SK-N-SH (cell line): ENCODE data around the gene HSD11B1L.

Source experiments
- CHD2 ChIP-seq: fragments of 150-350 bp; IDR thresholded peaks from 2 replicates; pipeline ENCODE4 v1.6.1; 2018; ENCODE audit warnings: low read length; ENCODE audit not compliant: partially characterized antibody
- MXI1 ChIP-seq: IDR thresholded peaks from 2 replicates; pipeline ENCODE4 v1.6.1; 2012; ENCODE audit warnings: mild to moderate bottlenecking, low read depth, low read length, improper control_type of control experiment
- RCOR1 ChIP-seq: fragments of 150-350 bp; IDR thresholded peaks from 2 replicates; pipeline ENCODE4 v1.6.1; 2017; ENCODE audit warnings: antibody characterized with exemption, low read length
- RFX5 ChIP-seq: IDR thresholded peaks from 2 replicates; pipeline ENCODE4 v1.6.1; 2012; ENCODE audit warnings: mild to moderate bottlenecking, improper control_type of control experiment, low read length
- TAF1 ChIP-seq: IDR thresholded peaks from 2 replicates; pipeline ENCODE4 v1.6.1; 2012; ENCODE audit warnings: low read depth, mild to moderate bottlenecking, low read length, moderate library complexity, borderline replicate concordance
- TF ChIP-seq, protein P1 (sequence below): fragments of 200-600 bp; sonication (generic); IDR thresholded peaks from 2 replicates; pipeline ENCODE4 v1.6.1; 2017; ENCODE audit warnings: antibody characterized with exemption, mild to moderate bottlenecking, moderate library complexity
- TF ChIP-seq, protein P2 (sequence below): IDR thresholded peaks from 2 replicates; pipeline ENCODE4 v1.6.1; 2012; ENCODE audit warnings: mild to moderate bottlenecking, low read depth, low read length, moderate library complexity
- TF ChIP-seq, protein P3 (sequence below): IDR thresholded peaks from 2 replicates; pipeline ENCODE4; 2012
- TF ChIP-seq, protein P4 (sequence below): IDR thresholded peaks from 2 replicates; pipeline ENCODE4 v1.4.0; 2012; ENCODE audit warnings: low read depth

DNA sequence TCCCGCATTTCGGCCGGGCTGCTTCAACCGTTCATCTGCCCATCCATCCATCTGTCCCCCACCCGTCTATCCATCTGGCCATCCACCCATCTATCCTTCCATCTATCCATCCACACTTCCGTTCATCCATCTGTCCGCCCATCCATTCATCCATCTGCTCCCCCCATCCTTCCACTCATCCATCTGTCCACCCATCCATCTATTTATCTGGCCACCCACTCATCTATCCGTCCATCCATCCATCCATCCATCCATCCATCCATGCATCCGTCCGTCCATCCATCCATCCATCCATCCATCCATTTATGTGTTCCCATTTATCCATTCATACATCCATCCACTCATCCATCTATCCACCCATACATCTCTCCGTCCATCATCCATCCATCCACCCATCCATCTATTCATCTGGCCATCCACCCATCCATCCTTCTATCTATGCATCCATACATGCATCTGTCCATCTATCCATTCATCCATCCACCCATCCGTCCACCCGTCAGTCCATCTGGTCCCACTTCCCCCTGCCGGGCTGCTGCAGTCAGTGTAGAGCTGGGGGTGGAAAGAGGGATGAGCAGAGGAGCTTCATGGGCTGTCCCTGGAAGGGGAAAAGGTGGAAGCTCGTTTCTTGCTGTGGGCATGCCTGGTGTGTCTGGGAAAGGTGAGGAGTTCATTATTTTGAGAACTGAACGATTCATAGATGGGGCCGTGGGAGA is 722 bp downstream of the HSD11B1L start:
- no peak for TF ChIP-seq RCOR1
- TF ChIP-seq CHD2: no peak
- TF ChIP-seq, protein P1, sequence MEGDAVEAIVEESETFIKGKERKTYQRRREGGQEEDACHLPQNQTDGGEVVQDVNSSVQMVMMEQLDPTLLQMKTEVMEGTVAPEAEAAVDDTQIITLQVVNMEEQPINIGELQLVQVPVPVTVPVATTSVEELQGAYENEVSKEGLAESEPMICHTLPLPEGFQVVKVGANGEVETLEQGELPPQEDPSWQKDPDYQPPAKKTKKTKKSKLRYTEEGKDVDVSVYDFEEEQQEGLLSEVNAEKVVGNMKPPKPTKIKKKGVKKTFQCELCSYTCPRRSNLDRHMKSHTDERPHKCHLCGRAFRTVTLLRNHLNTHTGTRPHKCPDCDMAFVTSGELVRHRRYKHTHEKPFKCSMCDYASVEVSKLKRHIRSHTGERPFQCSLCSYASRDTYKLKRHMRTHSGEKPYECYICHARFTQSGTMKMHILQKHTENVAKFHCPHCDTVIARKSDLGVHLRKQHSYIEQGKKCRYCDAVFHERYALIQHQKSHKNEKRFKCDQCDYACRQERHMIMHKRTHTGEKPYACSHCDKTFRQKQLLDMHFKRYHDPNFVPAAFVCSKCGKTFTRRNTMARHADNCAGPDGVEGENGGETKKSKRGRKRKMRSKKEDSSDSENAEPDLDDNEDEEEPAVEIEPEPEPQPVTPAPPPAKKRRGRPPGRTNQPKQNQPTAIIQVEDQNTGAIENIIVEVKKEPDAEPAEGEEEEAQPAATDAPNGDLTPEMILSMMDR: no peak
- no peak for TF ChIP-seq MXI1
- TF ChIP-seq, protein P2, sequence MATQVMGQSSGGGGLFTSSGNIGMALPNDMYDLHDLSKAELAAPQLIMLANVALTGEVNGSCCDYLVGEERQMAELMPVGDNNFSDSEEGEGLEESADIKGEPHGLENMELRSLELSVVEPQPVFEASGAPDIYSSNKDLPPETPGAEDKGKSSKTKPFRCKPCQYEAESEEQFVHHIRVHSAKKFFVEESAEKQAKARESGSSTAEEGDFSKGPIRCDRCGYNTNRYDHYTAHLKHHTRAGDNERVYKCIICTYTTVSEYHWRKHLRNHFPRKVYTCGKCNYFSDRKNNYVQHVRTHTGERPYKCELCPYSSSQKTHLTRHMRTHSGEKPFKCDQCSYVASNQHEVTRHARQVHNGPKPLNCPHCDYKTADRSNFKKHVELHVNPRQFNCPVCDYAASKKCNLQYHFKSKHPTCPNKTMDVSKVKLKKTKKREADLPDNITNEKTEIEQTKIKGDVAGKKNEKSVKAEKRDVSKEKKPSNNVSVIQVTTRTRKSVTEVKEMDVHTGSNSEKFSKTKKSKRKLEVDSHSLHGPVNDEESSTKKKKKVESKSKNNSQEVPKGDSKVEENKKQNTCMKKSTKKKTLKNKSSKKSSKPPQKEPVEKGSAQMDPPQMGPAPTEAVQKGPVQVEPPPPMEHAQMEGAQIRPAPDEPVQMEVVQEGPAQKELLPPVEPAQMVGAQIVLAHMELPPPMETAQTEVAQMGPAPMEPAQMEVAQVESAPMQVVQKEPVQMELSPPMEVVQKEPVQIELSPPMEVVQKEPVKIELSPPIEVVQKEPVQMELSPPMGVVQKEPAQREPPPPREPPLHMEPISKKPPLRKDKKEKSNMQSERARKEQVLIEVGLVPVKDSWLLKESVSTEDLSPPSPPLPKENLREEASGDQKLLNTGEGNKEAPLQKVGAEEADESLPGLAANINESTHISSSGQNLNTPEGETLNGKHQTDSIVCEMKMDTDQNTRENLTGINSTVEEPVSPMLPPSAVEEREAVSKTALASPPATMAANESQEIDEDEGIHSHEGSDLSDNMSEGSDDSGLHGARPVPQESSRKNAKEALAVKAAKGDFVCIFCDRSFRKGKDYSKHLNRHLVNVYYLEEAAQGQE: no peak
- no peak for TF ChIP-seq TAF1
- TF ChIP-seq, protein P3, sequence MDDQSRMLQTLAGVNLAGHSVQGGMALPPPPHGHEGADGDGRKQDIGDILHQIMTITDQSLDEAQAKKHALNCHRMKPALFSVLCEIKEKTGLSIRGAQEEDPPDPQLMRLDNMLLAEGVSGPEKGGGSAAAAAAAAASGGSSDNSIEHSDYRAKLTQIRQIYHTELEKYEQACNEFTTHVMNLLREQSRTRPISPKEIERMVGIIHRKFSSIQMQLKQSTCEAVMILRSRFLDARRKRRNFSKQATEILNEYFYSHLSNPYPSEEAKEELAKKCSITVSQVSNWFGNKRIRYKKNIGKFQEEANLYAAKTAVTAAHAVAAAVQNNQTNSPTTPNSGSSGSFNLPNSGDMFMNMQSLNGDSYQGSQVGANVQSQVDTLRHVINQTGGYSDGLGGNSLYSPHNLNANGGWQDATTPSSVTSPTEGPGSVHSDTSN: no peak
- TF ChIP-seq, protein P4, sequence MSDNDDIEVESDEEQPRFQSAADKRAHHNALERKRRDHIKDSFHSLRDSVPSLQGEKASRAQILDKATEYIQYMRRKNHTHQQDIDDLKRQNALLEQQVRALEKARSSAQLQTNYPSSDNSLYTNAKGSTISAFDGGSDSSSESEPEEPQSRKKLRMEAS: no peak
- no peak for TF ChIP-seq RFX5
